ENCODE measurements around the gene ANKRD55. TPM values are rescaled to one million over a fixed set of nuclear protein-coding genes. Genes with fewer than 3 reads are reported as not detected.

ANKRD55 gene
- total RNA-seq, 1 experiment from 2014 or later: not detected

- no peak overlapping the region for H3K4me3 Mint-ChIP-seq
- no peak for DNase-seq (ENCODE audit: low spot score)
- H3K27ac Mint-ChIP-seq: no peak overlapping the region
- no peak for TF ChIP-seq IRF2 (CRISPR knock-in tag; IDR thresholded peaks at IDR 0.05; ENCODE audit: borderline replicate concordance, low read depth)
- TF ChIP-seq CREM (CRISPR knock-in tag; IDR thresholded peaks at IDR 0.05): no peak
- TF ChIP-seq ZNF416 (CRISPR knock-in tag; IDR thresholded peaks at IDR 0.05): no peak
- no peak for TF ChIP-seq JAZF1 (CRISPR knock-in tag; IDR thresholded peaks at IDR 0.05)
- no peak for TF ChIP-seq PREB (CRISPR knock-in tag; IDR thresholded peaks at IDR 0.05; ENCODE audit: borderline replicate concordance)
- no peak for TF ChIP-seq HMGA2 (CRISPR knock-in tag; IDR thresholded peaks at IDR 0.05)
- no peak for TF ChIP-seq MXD4 (CRISPR knock-in tag; IDR thresholded peaks at IDR 0.05; ENCODE audit: borderline replicate concordance)
- TF ChIP-seq CTCF (IDR thresholded peaks at IDR 0.05): no peak
- TF ChIP-seq ZNF425 (CRISPR knock-in tag; conservative IDR thresholded peaks at IDR 0.05): no peak
- TF ChIP-seq ZBTB43 (CRISPR knock-in tag; IDR thresholded peaks at IDR 0.05): no peak
- no peak for TF ChIP-seq ETV6 (CRISPR knock-in tag; IDR thresholded peaks at IDR 0.05)
- TF ChIP-seq ZNF671 (CRISPR knock-in tag; IDR thresholded peaks at IDR 0.05): no peak
- no peak for TF ChIP-seq SMAD4 (CRISPR knock-in tag; IDR thresholded peaks at IDR 0.05)
- POLR2A ChIA-PET: no interaction called here
- CTCF ChIA-PET: no interaction called here
- H3K36me3 Mint-ChIP-seq: no peaks in the 10 kb centered on the region
- no peaks in the 10 kb centered on the region for H3K27me3 Mint-ChIP-seq (ENCODE audit: low read depth)
- ATAC-seq: no peak
- peaks cover 10% of the 10 kb centered on the region for H3K4me1 Mint-ChIP-seq
- H3K9me3 Mint-ChIP-seq: no peaks in the 10 kb centered on the region
Observed at GRCh38 chr5:56267856-56268255, 34.7 kb upstream of the ANKRD55 start.

- ChIA-PET POLR2A (no interaction called here), CTCF (interaction anchor here (0.9 to 1.8 kb wide), 6 partner anchors 30 to 574 kb away, joined by 3 to 12 read pairs (median 4); no protein-coding TSS in a partner anchor)
- no peak overlapping the region for H3K4me3 Mint-ChIP-seq
- no peaks in the 10 kb centered on the region for H3K9me3 Mint-ChIP-seq
- no peaks in the 10 kb centered on the region for H3K27me3 Mint-ChIP-seq (ENCODE audit: low read depth)
- ATAC-seq (peak; percentile 100), DNase-seq (ENCODE audit: low spot score) (peak; percentile 65)
- H3K36me3 Mint-ChIP-seq: no peaks in the 10 kb centered on the region
- H3K4me1 Mint-ChIP-seq: peaks cover 5% of the 10 kb centered on the region; the same call in 1 of the 2 replicates
- TF ChIP-seq TEAD4 (CRISPR knock-in tag; IDR thresholded peaks at IDR 0.05) (peak; percentile 76; the same call in 1 of the 2 replicates), CTCF (IDR thresholded peaks at IDR 0.05) (peak; percentile 63), SMAD3 (CRISPR knock-in tag; IDR thresholded peaks at IDR 0.05; ENCODE audit: borderline replicate concordance) (no peak), TEAD1 (CRISPR knock-in tag; IDR thresholded peaks at IDR 0.05) (peak; percentile 76; the same call in 1 of the 2 replicates)
- no peak overlapping the region for H3K27ac Mint-ChIP-seq
Observed at GRCh38 chr5:56264417-56265025, 31.4 kb upstream of the ANKRD55 start.

All from WTC11 (cell line).